ENCODE measurements around the gene SLC43A3.
"Not testable (repeated sequence)": the region's sequence is repeated elsewhere in the genome, so short reads cannot be mapped to it uniquely, and the experiment has no call there.

The SLC43A3 gene

GRCh38 chr11:57403802-57404147 is 23.1 kb downstream of the SLC43A3 start:
- DNase-seq, result no peak

GRCh38 chr11:57403003-57403801 is 23.7 kb downstream of the SLC43A3 start:
- not testable (repeated sequence) for DNase-seq

- DNase-seq, result no peak
These were observed 24.5 kb downstream of the SLC43A3 start for GRCh38 chr11:57402188-57403002.

- DNase-seq, result no peak
These were observed 26.8 kb downstream of the SLC43A3 start for GRCh38 chr11:57399972-57400578.

- DNase-seq, result no peak
These were observed 27.7 kb downstream of the SLC43A3 start for GRCh38 chr11:57399221-57399620.

- DNase-seq, result no peak
These were observed 29.4 kb downstream of the SLC43A3 start for GRCh38 chr11:57397394-57397990.

- no peak for DNase-seq
These were observed 30.2 kb downstream of the SLC43A3 start for GRCh38 chr11:57396744-57397143.

DNA sequence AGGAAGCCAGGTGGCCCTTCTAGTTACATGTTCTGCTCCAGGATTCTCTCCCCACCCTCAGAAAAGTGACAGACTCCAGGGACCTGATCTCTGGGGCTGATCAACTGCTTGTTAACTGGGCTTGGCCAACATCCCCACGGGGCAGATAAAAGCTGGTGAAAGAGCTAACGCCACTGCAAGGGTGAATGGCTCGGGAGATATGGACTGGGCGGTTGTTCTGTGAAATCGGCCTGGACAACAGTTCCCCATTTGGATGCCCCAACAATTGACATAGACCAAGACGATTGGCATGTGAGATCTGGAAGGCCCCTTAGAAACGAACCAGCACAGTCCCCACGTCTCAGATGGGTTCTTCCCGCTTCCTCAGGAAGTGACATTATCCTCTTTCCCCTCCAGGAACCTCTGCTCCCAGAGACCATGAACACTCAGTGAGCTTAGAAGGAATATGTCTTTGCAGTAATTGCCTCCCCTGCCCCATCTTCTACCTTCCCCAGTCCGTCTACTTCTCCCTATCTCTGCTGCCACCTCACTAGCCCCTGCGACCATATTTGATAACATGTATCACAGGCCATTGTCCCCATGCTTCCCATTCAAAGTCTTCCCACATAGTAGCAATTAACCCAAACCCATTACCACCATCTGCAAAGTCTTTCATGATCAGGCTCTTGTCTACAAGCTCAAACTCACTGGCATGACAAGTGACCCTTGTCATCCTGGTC is 30.9 kb downstream of the SLC43A3 start:
- no peak for DNase-seq

DNA sequence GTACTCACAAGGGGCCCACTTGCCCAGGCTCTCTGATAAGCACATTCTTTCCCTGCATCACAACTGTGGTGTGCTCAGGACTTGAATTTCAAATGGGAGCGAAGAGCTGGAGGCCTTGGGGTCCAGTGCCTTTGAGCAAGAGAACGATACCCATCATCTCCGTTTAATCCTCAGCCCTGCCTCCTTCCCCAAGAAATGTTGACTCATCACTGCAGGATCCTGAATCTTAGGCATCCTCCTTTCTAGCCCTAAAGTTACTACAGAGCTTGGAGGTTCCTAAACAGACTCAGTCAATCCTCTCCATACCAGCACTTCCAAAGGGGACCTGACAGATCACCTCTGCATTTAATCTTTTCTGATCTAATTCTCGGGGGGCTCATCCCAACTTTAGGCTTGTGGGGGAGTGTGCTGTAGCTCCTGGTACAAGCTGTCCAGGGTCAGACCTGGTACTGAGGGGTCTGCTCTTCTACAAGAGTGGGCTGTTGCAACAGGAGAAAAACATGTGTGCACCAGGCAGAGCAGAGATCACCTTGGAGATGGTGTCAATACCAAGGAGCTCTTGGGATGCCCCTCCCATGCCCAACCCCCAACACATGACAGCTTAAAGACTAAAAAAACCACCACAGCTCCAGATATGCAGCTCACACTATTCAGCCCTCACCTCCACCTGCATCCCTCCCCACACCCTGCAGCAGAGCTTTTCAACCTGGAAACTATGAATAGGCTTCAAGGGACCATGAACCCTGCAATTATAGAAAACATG is 32.5 kb downstream of the SLC43A3 start:
- DNase-seq, result no peak

GRCh38 chr11:57392763-57393105 is 34.2 kb downstream of the SLC43A3 start:
- DNase-seq, result no peak

DNA sequence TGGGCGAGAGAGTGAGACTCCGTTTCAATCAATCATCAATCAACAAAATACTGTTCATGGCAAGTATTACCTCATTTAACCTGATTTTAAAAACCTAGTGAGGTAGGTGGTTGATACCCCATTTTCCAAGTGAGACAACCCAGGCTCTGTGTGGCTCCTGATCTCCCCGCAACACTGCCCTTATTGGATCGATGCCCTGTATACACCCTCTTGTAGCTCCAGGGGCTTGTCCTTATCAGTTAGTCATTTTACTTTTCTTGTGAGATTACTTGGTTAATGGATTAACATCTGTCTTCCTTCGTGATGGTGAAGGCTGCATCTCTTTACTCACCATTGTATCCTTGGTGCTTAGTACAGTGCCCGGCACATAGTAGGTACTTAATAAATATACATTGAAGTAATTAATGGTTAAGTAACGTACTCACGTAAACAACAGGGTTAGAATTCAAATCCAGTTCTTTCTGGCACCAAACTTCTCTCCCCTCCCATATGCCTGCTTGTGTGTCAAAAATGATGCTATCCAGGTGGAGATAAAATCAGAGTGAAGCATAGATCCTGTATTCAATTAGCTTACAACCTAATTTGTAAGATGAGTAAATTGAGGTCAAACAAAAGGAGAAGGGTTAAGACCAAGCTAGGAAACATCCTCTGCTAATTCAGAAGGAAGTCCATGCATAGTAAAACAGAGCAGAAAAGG is 34.7 kb downstream of the SLC43A3 start:
- no peak for DNase-seq

DNA sequence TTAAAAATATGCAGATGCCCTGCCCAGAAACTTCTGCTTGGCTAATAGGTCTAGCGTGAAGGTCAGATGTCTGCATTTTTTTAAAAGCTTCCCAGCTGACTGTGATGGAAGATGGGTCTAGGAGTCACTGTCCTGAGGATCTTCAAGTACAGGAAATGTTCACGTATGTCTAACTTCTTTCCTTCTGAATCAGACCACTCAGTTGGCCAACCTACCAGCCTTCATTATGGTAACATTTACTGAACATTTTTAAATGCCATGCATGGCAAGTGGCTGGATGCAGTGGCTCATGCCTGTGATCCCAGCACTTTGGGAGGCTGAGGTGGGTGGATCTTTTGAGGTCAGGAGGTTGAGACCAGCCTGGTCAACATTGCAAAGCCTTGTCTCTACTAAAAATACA is 35.4 kb downstream of the SLC43A3 start:
- DNase-seq, result no peak

DNA sequence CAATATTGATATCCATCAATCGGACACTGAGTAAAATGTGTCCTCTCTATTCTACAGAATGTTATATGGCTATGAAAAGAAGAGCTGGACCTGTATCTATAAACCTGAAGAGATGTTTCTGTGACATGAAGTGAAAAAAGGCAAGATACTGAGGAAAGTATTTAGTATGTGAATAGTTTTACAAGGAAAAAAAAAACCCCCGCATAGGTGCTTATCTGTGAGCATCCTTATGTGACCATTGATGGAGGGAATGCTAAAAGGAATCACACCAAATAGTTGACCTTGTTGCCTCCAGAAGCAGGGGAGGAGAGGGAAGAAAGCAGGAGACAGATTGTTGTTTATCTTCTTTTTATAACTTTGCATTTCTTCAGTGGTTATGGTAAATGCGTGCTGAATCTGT is 35.8 kb downstream of the SLC43A3 start:
- DNase-seq, result no peak

DNA sequence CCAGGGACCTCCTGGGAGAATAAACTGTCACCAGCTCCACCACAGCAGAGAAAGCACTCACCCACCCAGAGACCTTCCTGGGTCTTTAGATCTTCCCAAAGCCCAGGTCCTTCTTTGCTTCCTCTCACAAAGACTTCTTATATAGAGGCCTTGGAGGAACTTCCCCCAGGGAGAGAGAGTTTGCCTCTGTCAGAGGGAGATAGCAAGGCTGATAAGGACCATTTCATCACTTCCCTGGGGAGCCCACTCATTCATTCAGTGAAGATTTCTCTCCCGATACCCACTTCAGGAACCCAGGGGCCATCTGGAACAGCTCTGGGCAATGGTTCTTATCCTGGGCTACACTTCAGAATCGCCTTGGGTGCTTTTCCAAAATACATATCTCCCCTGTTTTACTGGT is 36.4 kb downstream of the SLC43A3 start, which contains the start of gene PRG2:
Gene PRG2 (minus strand): TSS at position 116 of the 400 bp plus-strand sequence. CDS start 706 bp downstream, outside the sequence.
- no peak for DNase-seq

- no peak for DNase-seq
These were observed 39.5 kb downstream of the SLC43A3 start for GRCh38 chr11:57387289-57388030.

DNA sequence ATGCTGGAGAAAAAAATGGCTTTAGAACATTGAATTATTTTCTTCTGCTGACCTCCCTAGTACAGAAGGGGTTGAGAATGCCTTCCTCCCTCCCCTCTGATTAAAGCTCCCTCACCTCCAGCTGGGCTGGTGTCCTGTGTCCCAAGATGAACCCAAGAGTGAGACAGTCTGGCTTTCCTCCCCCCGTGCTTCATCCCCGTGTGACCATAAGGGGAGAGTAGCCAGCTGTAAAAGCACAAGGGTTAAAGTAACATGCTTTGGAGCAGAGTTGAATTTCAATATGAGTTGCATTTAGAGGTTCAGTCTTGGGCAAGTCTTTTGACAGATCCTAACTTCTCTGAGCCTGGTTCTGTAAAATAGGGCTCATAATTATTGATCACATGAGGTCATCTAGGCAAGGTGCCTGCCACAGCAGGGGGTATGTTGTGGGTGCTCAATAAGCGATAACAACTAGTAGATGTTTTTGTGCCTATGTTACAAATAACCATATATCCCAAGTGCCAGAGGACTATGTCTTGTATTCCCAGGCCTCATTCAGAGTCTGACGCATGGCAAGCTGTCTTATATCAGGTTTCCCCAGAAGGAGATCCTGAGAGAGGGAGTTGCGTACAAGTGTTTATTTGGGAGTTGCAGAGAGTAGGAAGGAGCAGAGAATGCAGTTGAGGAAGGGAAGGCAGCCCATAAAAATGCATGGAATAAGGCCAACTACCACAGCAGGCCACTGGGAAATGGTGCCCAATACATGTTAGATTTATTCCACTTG is 40.6 kb downstream of the SLC43A3 start:
- no peak for DNase-seq

DNA sequence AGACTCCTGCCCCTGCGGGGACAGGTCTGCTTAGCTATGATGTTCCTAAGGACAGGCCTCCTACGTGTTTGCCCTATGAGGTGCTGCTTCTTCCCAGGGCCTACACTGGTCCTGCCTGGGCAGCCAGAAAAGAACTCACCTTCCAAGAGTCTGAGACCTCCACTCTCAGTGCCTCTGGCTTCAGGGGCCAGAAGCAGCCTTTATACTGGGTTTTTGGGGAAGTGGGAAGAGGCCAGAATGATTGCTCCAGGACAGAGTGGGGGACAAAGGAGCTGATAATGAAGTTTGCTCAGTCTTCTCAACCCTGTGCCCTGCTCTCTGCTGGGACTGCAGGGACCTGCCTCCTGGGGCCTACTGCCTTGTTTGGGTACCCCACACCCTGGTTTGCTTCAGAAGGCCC is 45.9 kb downstream of the SLC43A3 start, which contains the start of gene PRG3:
Gene PRG3 (minus strand): TSS at position 176 of the 400 bp plus-strand sequence. CDS start 442 bp downstream, outside the sequence.
- DNase-seq, result no peak

- DNase-seq, result no peak
These were observed 47.2 kb downstream of the SLC43A3 start for GRCh38 chr11:57379732-57380131.

DNA sequence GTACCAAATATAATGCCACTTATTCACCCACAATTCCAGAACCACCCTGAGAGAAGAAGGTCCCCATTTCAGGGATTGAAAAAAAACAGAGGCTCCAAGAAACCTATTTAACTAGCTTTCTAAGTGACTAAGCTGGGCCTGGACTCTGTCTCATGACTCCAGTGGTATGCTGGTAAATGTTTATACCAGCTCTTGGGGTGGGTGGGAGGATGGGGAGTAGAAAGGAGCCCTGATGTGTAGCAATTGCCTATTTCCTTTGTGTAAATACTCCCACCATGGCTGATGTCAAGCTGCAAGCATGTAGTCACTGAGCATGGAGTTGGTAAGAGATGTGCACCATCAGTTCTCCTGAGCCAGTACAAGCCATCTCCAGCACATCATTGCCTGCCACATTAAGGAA is 48.7 kb downstream of the SLC43A3 start:
- DNase-seq, result no peak

GRCh38 chr11:57377107-57377506 is 49.8 kb downstream of the SLC43A3 start:
- DNase-seq, result no peak

Data from CD4-positive, alpha-beta T cell treated with Interleukin-6 for 4 hours (primary cell).